NCI-H187 treated with DMSO at 0.1 percent for 48 hours (cell line): Measurements from ENCODE around the gene OXTR.

Experiments used
- DNase-seq: peaks from one replicate; lab custom pipeline; 2025; lab: John Stamatoyannopoulos, UW

The OXTR gene

DNA sequence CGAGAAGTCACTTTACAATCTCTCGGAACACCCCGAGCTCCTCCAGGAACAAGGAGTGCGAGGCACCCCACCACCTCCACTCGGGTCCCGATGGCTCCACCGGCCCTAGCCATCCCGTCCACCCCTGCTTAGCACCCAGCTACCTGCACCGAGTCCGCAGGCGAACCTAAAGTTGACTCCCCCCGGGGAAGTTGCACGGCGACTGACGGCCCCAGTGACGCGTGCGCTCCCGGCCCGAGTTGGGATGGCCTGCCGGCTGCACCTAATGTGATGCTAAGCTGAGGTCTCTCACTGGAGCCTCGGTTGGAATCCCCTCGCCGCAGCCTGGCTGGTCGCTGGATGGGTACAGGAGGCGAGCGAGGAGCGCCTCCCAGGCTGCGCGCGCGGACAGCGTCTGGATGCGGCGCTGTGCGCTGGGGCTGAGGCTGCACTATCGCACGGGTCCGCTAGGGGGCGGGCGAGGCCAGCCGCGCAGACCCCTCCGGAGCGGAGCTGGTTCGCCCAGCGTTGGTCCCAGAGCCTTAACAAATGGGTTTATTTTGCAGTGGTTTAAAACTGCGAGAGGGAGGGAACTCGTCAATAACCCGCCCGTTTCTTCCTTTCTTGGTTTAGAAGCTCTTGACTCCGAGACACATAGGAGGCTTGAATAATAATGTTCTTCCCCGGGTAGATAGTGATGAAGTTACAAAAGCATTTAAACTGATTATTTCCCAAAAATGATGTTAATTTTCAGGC, at the start of gene OXTR:
Gene OXTR (minus strand): TSS at position 526 of the 735 bp plus-strand sequence. CDS start 1,426 bp downstream, outside the sequence.
- no peak for DNase-seq

DNA sequence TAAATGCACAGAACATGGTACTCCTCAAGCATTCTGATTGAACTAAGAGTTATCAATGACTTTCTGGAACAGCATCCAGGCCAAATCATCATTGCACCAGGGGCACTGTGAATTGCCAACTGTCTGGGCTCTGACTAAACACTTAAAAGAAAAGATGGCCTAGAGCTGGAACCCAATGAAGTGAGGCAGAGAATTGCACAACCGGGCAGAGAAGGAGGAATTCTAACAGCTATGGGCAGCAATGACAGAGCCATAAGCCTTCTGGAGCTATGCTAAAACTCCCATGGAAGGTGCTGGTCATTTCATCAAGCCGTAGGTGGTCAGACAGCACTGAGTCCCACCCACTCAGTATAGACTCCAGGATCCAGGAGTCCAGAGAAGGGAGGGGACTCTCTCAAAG, 48.1 kb upstream of the OXTR start:
- no peak for DNase-seq

DNA sequence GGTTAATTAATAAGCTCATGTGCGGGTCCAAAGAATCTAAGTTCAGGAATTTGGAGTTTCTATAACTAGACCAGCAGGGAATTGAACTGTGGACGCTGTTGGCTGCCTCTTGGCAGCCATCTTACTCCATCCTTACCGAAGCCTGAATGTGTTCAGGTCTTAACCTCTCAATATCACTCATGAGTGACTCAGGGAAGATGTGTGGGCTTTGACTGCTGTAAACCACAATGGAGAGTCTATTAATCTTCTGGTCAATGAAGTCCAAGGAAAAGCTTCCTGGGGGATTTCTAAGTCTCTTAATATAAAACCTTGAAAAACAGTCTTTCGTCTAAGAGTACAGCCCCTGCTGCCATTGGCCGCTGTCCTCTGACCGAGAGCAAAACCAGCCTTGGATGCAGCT, 46.7 kb upstream of the OXTR start:
- DNase-seq, result no peak

DNA sequence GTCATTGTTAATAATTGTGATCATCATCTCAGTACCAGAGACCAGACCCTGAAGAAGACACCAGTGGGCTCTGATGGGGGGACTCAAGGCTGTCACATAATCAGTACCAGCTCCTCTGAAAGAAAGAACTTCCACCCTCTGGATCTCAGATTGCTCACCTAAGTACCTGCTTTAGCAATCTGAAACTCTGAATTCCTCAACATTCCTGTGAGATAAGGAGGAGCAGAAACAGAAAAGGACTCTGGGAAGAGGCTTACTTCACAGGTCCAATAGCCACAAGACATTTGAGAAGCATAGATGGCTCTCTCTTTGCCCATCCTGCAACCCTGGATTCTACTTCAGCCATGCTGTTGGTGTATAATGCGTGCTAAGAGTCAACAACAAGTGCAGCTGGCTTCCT, 44.0 kb upstream of the OXTR start:
- DNase-seq, result no peak

DNA sequence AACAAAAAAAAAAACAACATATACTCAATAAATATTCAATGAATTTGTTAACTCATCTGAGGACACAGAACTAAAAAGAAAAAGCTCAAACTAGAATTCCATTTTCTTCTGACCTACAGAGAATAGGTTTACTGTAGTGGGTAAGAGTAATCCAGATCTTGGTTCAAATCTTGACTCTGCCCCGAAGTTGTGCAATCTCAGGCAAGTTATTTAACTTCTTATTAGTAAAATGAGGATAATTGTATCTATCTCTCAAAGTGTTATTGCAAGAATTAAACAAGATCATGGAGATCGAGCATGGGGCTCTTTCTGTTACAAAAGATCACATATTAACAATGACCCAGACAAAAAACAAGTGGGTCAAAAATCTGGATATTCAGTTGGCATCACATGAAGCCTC, 41.1 kb upstream of the OXTR start:
- no peak for DNase-seq

DNA sequence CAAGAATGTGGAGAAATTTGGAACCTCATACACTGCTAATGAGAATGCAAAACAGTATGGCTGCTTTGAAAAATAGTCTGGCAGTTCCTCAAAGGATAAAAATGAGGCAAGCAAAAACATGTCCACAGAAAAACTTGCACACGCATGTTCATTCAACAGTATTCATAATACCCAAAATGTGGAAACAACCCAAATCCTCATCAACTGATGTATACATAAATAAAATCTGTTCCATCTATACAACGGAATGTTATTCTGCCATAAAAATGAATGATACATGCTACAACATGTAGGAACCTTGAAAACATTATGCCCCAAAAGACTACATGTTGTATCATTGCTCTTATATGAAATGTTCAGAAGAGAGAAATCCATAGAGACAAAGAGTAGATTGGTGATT, 36.4 kb upstream of the OXTR start:
- no peak for DNase-seq

DNA sequence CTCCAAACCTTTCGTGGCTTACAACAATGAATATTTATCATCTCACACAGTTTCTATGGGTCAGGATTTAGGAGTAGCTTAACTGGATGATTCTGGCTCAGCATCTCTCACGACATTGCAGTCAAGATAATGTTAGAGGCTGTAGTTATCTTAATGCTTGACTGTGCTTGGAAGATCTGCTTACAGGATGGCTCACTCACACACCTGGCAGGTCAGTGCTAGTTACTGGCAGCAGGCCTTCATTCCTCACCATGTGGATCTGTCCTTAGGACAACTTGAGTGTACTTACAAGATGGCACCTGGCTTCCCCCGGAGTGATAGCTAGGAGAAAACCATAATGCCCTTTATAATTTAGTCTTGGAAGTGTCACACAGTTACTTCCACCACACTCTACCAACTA, 32.8 kb upstream of the OXTR start:
- no peak for DNase-seq

DNA sequence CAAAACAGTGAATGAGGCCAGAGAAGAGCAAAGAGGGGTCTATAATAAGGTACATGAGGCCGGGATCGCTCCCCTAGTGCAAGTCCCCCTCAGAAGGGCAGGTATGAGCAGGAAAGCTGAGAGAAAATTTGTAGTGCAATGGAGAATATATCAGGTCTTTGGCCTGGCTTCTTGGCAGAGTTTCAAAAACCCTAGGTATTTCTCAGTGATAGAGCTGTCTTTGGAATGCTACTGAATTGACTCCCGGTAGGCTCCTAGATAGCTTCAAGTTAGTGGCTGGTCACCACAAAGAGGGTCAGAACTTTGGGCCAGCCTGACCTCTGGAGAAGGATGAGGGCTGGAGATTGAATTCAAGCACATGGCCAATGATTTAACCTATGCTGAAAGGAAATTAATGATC, 30.6 kb upstream of the OXTR start:
- no peak for DNase-seq

DNA sequence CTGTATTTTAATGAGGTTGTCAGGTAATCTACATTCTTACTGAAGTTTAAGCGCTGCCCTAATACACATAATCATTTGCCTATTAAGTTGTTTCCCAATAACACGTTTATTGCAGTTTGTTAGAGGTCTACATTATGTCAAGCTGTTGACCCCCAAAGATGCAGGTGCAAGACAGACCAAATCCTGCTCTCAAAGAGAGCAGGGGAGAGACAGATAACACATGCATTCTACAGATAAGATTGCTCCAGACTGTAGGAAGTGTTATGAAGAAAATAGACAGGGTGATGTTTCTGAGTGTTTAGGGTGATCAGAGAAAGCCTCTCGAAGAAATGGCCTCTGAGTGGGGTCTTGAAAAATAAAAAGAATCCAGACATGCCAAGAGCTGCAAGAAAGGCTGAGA, 24.8 kb upstream of the OXTR start:
- DNase-seq, result no peak

DNA sequence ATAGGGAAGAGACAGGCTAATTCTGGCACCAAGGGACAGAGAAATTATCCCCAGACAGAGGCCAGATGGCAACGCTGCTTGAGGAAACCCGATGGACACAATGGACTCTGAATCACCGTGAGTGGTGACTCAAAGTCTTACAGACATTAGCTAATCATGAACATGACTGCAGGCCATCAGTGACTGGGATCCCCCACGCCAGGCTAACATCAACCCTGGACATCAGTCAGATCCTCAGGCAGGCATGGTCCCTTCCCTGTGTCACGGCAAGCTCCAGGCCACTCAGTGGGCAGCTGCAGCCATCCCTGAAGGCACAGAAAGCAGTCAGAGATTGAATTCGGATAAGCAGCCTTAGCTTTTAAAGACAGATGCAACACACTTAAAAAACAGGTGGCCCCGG, 23.8 kb upstream of the OXTR start:
- no peak for DNase-seq

DNA sequence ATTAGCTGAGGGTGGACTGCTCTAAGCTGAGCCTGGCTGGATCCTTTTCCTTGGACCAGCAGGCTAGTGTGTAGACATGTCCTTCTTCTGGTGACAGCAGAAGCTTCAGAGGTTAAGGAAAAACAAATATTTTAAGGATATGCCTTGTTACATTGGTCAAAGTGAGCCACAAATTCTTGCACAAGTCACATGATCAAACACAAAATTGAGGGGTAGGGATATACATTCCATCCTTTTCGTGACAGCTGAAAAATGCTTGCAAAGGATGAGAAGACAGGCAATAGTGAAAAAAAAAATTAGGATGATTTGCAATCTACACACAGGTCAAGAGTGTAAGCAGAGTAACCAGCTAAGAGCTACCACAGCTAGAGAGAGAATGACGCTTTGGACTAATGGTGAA, 21.1 kb upstream of the OXTR start:
- no peak for DNase-seq

DNA sequence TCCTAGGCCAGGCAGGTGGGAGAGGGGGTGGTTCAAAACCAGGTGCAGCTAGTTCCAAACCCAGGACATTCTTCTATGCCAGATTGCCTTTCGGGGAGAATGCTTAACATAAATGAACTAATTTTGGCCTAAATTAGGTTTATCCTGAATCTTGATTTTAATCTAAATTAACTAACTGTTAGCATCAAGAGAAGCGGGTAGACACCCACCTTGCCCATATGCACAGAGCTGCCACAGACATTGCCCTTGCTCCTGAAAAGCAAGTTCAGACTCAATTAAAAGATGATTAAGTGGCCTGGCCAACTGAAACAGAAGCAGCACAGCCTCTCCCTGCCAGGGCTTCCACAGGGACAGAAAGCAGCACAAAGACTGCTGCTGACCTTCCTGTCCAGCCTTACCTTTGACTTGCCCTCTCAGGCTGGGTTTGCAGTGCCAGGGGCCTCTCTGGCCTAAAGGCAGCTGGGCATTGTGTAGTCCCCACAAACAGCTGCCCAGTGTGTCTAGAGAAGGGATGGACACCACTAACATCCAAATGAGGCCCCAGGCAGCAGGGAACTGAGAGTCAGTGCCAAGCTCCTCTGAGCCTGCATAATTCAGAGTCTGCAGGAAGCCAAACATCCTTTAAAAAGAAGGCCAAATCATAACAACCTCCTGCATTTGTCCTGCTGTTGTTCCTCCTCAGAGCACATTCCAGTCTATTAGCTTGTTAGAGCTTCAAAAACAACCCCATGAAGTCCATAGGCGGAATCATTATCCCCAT, 15.4 kb upstream of the OXTR start:
- DNase-seq, result no peak

DNA sequence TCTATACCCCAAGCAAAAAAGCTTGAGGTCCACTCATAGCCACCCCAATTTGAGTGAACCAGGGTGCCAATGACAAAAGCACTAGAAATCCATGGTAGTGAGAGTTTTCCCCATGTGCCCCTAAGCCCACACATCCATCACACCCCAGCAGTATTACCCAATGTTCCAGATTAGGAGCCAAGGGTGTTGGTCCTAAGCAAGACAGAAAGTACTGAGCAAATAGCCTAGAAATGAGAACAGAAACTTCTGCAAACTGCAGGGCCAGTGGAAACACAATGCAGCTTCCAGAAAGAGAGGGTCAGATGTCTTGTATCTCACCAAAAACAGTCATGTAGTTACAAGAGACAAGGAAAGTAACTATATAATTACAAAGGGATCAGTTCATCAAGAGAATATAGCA, 10.9 kb upstream of the OXTR start:
- DNase-seq, result no peak

DNA sequence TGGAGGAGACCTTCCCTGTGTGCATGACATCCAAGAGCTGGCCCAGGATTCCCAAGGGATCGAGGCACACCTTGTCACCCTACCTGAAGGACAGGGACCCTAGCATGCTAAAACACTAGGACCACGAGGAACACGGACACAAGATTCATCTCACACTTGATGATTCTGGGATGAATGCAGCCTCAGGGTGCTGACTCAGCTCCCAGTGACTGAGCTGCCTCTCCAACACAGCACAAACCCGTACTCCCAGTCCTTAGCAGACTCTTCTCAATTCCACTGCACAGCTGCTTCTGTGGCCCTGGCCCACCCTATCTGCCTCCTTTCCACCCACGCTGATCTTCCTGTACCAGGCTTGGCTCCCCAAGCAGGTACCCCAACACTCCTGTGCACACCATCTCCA, 9.1 kb upstream of the OXTR start:
- no peak for DNase-seq

DNA sequence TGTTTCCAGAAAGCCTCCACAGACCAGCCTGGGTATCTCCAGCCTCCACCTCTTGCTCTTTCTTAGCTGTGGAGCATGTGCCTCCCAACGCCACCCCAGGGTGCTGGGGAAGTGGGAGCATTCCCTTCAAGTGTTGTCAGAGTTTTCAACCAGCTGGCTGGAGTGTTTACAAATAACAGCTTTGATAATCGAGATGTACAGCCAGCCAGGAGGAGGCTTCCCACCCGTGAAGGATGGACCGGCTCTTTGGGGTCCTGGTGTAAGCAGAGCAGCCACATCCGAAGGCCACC, 8.5 kb upstream of the OXTR start:
- no peak for DNase-seq

DNA sequence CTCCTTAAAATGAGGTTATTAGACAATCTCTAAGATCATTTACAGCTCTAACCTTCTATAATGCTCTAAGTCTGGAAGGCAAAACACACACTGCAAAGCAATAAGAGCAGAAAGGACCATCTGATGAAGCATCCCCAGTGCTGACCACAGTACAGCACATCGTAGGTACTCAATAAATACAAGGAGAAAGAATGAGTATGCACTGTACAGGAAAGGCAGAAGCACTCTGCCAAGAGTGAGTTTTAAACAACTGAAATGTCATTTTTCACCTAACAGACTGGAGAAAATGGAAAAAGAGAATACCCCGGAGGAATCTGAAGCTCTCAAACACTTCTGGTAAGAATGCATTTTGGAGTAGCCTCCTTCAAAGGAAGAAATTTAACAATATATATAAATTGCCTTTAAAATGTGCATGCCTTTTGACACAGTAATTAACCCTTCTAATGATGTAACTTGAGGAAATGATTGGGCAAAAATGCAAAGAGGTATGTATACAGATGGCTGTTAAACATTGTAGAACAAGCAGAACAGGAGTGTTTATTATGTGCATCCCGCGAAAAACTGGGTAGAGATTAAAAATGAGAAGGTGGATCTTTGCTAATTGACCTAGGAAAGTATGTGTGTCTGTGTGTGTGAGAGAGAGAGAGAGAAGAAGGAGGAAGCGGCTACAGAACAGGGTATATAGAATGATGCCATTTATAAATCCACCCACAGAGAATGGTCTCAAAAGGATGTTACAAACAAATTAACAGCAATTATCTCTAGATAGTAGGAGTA, 8.0 kb upstream of the OXTR start:
- no peak for DNase-seq

DNA sequence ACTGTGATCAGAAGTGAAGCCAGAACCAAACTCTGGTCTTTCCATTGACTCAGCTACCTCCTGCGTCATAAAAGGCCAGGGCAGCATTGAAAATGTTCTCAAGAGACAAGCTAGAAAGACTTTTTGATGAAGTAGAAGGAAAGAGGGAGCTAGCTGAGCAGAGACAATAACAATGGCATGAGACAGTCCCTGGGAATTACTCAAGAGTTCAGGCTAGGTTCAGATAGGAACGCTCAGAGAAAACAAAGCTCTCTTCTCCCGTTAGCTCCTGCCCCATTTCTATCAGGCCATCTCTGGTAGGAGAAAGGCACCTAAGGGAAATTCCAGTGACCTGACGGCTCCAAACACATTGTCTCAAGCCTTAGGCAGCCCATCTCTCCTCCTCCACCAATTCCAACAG, 7.0 kb upstream of the OXTR start:
- no peak for DNase-seq

DNA sequence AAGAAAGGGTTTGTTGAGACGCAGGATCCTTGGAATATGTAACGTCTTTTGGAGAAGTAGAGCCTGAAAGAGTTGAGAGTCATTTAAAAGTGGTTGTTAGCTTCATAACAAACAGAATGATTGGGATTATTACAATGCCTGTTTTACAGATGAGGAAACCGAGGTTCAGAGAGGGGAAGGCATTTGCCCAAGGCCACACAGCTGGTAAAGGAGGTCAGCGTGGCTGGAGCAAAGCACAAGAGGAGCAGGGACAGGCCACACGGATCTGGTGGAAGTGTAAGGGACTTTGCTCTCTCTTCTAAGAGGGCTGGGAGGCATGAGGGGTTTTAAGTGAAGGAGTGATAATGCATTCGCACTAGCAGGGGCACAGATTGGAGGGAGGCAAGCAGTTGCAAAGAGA, 6.2 kb upstream of the OXTR start:
- DNase-seq, result no peak

DNA sequence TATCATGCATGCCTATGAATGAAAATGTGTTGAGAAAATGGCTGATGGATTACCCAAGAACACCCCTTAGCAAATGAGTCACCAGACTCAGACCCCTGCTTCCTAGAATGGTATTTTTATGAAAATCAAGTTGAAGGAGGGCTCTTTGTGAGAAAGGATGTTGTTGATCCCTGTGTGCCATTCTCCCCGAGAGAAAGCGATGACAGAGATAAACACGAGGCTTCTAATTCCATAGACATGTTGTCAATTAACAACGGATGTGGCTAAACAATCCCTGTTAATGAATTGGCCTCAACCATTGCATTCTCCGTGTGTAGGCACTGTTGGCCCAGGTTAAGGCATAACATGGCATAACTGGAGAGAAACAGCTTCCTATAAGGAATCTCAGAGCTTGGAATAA, 5.8 kb upstream of the OXTR start:
- DNase-seq, result no peak

DNA sequence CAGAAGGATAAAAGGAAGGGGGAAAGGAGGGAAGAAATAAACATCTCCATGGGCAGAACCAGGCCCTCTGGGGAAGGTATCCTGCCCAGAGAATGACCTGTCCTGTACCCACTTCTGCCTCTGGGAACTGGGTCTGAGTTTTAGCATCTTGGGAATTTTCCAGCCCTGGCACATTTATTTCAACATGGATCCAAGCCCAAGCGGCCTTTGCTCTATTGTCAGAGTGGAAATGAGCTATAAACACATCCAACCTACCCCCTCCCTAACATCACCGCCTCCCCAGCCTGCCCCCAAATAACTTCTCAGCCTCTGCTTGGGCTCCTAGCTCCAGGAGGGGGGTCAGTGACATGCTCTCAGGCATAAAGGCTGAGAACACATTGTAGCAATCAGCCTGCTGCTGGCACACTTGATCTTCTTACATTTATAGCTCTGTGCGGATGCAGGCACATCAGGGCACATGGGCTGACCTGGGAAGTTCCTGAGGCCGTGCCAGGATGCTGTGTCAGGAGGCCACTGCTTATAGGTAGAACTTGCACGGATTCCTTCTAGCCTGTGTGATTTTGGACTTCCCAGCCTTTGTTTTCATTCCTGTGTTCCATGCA, 4.6 kb upstream of the OXTR start:
- no peak for DNase-seq

DNA sequence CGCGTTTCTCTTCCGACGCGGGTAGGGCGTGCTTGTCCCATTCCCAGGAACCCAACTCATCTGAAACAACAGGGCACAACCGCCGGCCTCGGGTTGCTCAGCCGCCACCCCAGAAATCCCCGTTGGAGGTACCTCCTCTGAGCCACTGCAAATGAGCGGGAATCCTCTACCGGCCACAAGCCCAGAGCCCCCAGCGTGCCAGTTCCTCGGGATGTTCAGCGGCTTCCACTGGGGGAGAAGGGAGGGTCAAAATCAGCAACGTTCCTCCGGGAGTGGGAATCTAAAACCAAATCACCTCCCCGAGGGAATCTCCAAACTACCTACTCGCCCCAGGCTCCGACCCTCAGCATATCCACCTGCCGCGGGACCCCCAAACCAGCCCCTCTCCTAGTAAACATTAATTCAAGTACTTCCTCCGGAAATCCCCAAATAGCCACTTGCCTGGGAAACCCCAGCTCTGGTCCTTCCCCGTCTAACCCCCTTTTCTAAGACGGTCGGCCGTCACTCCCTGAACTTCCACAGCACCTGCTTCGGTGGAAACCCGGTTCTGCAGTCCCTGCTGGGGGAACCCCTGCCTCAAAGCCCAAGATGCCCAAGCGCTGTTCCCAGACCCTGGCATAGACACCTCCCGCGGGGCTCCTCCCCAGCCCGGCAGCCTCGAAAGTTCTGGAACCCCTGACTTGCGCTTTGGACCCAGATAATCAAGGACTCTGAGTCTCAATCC, 887 bp downstream of the OXTR start:
- no peak for DNase-seq

DNA sequence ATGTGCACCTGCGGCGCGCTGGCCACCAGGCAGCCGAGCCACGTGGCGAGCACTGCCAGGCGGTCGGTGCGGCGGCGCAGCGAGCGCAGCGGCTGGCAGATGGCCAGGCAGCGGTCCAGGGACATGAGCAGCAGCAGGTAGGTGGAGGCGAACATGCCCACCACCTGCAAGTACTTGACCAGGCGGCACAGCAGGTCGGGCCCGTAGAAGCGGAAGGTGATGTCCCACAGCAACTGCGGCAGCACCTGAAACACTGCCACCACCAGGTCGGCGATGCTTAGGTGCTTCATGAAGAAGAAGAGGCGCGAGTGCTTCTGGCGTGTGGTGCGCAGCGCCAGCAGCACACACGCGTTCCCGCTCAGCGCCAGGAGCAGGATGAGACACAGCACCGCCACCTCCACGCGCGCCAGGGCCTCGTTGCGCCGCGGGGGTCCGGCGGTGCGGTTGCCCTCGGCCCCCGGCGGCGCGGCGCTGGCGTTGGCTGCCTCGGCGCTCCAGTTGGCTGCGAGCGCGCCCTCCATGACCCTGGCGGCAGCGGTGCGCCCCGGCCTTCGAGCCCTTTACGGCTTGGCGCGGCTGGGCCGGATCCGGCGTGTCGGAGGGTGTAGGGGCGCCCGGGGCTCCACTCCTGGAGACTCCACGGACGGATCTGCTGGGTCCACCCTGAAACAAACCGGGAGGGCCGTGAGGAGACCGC, 1.6 kb downstream of the OXTR start:
- DNase-seq, result no peak
